GM12878 (cell line): ENCODE data around the gene UBASH3B. TPM values are rescaled to one million over a fixed set of nuclear protein-coding genes. Genes with fewer than 3 reads are reported as not detected.

Source experiments
- ATAC-seq: fragments of 200-7000 bp; cut with Tn5 transposase; 3 replicates; pipeline ENCODE4 v1.9.1; 2020; ENCODE audit warnings: mild to moderate bottlenecking, moderate library complexity
- BruUV-seq: library from RNA; stranded (reverse); fragments of 400-500 nt; replicated peaks from 2 replicates; lab custom pipeline; 2021; lab: Mats Ljungman, UMichigan
- CTCF ChIA-PET: fragments of 300-600 bp; sonication (Branson Sonifier 250); formaldehyde crosslinking; extraction: SDS; loops from one replicate; lab custom pipeline; 2021; ENCODE audit warnings: inconsistent platforms; lab: Yijun Ruan, JAX
- POLR2A ChIA-PET: fragments of 350-600 bp; formaldehyde crosslinking; extraction: SDS; loops from one replicate; lab custom pipeline; 2021; ENCODE audit warnings: inconsistent platforms; lab: Charles Lee
- RAD21 ChIA-PET: fragments of 300-600 bp; sonication (Branson Sonifier 250); formaldehyde crosslinking; loops from one replicate; lab custom pipeline; 2023; ENCODE audit warnings: antibody characterized with exemption; ENCODE audit not compliant: unreplicated experiment; lab: Charles Lee
- SMC1A ChIA-PET: fragments of 300-600 bp; sonication (Branson Sonifier 250); formaldehyde crosslinking; loops from one replicate; lab custom pipeline; 2023; ENCODE audit not compliant: unreplicated experiment, uncharacterized antibody; lab: Charles Lee
- DNase-seq: peaks from one replicate; pipeline ENCODE4 v3.0.0-alpha.2; 2011; ENCODE audit warnings: low read depth, low spot score
- FAIRE-seq: peaks from 3 replicates; lab custom pipeline; 2011; peaks lifted over from hg19 to GRCh38; lab: Jason Lieb, UNC
- H2AFZ ChIP-seq: 2 replicates; pipeline ENCODE4 v1.6.0; 2011; ENCODE audit warnings: low read depth, low read length, control low read depth; ENCODE audit not compliant: control insufficient read depth
- H3K27ac ChIP-seq: 2 replicates; pipeline ENCODE4 v1.5.1; 2011; ENCODE audit warnings: control low read depth; ENCODE audit not compliant: control insufficient read depth, insufficient read depth
- H3K27me3 ChIP-seq, 2 experiments: replicated peaks in 1 of 2; 2 replicates each; pipeline versions ENCODE4 v1.6.0 to v1.6.1; 2011; ENCODE audit warnings: low read length in 1 of 2; ENCODE audit not compliant: control insufficient read depth in 2 of 2, insufficient read depth in 2 of 2
- H3K36me3 ChIP-seq, 2 experiments: 2 replicates each; pipeline ENCODE4 v1.5.1; 2011; ENCODE audit warnings: low read length in 1 of 2; ENCODE audit not compliant: control insufficient read depth in 2 of 2, insufficient read depth in 2 of 2
- H3K4me1 ChIP-seq: 2 replicates; pipeline ENCODE4 v1.6.1; 2011; ENCODE audit warnings: mild to moderate bottlenecking, low read length, moderate library complexity, mixed read lengths; ENCODE audit not compliant: control insufficient read depth, insufficient read depth
- H3K4me2 ChIP-seq: 2 replicates; pipeline ENCODE4 v1.6.0; 2011; ENCODE audit warnings: control low read depth; ENCODE audit not compliant: control insufficient read depth, insufficient read depth
- H3K4me3 ChIP-seq: fragments of 200-600 bp; sonication (generic); 2 replicates; pipeline ENCODE4 v1.5.1; 2016
- H3K79me2 ChIP-seq: 2 replicates; pipeline ENCODE4 v1.6.0; 2011; ENCODE audit warnings: low read length; ENCODE audit not compliant: control insufficient read depth, insufficient read depth
- H3K9ac ChIP-seq: 2 replicates; pipeline ENCODE4 v1.8.0; 2011; ENCODE audit warnings: low read length, control low read depth, mixed read lengths; ENCODE audit not compliant: control insufficient read depth, insufficient read depth
- H3K9me3 ChIP-seq: replicated peaks from 3 replicates; pipeline ENCODE4 v1.5.1; 2011; ENCODE audit warnings: mild to moderate bottlenecking, low read length; ENCODE audit not compliant: control insufficient read depth, insufficient read depth
- H4K20me1 ChIP-seq: 2 replicates; pipeline ENCODE4 v1.6.0; 2011; ENCODE audit not compliant: control insufficient read depth, insufficient read depth
- CBFB ChIP-seq: IDR thresholded peaks from 2 replicates; pipeline ENCODE4 v1.6.1; 2016; ENCODE audit warnings: antibody characterized with exemption, low read depth
- EZH2 ChIP-seq: IDR thresholded peaks from 2 replicates; pipeline ENCODE4 v1.6.1; 2012; ENCODE audit warnings: low read depth, mild to moderate bottlenecking, control low read depth, inconsistent platforms, low read length, borderline replicate concordance; ENCODE audit not compliant: control insufficient read depth
- GABPA ChIP-seq: IDR thresholded peaks from 2 replicates; pipeline ENCODE4 v1.6.1; 2014; ENCODE audit warnings: antibody characterized with exemption, low read depth, mild to moderate bottlenecking, inconsistent platforms
- HCFC1 ChIP-seq: fragments of 150-350 bp; IDR thresholded peaks from 2 replicates; pipeline ENCODE4 v1.6.1; 2014; ENCODE audit warnings: low read length
- KAT2A ChIP-seq: conservative IDR thresholded peaks from 2 replicates; pipeline ENCODE4 v1.6.1; 2011; ENCODE audit warnings: low read depth, low read length; ENCODE audit not compliant: control insufficient read depth
- MTA2 ChIP-seq: fragments of 450-650 bp; IDR thresholded peaks from 2 replicates; pipeline ENCODE4 v1.6.1; 2016; ENCODE audit warnings: low read depth, mild to moderate bottlenecking, moderate library complexity
- NFIC ChIP-seq: IDR thresholded peaks from 2 replicates; pipeline ENCODE4 v1.6.1; 2012; ENCODE audit warnings: low read depth, mild to moderate bottlenecking, inconsistent platforms, low read length, moderate library complexity
- NR2C2 ChIP-seq: IDR thresholded peaks from 2 replicates; pipeline ENCODE4 v1.6.1; 2011; ENCODE audit warnings: borderline replicate concordance, low read depth; ENCODE audit not compliant: control insufficient read depth, insufficient read length
- RELB ChIP-seq: fragments of 450-650 bp; IDR thresholded peaks from 2 replicates; pipeline ENCODE4 v1.6.1; 2017; ENCODE audit warnings: low read depth, mild to moderate bottlenecking, moderate library complexity
- RFX5 ChIP-seq: IDR thresholded peaks from 2 replicates; pipeline ENCODE4 v1.6.1; 2011; ENCODE audit warnings: low read depth, low read length, improper control_type of control experiment
- SIN3A ChIP-seq: IDR thresholded peaks from 2 replicates; pipeline ENCODE4 v1.6.1; 2012; ENCODE audit warnings: low read depth, low read length, improper control_type of control experiment
- SMARCA5 ChIP-seq: fragments of 450-650 bp; IDR thresholded peaks from 2 replicates; pipeline ENCODE4 v1.6.1; 2017; ENCODE audit warnings: mild to moderate bottlenecking
- SMC3 ChIP-seq: IDR thresholded peaks from 2 replicates; pipeline ENCODE4 v1.6.1; 2011; ENCODE audit warnings: low read length, improper control_type of control experiment, borderline replicate concordance
- SREBF1 ChIP-seq: IDR thresholded peaks from 2 replicates; pipeline ENCODE4 v1.6.1; 2012; ENCODE audit warnings: mild to moderate bottlenecking, low read length
- TAF1 ChIP-seq: IDR thresholded peaks from 2 replicates; pipeline ENCODE4 v1.6.1; 2011; ENCODE audit warnings: mild to moderate bottlenecking, low read depth, low read length, borderline replicate concordance
- ZBED1 ChIP-seq: IDR thresholded peaks from 2 replicates; pipeline ENCODE4 v1.6.1; 2016; ENCODE audit warnings: borderline replicate concordance
- ZNF384 ChIP-seq: IDR thresholded peaks from 2 replicates; pipeline ENCODE4 v1.6.1; 2012; ENCODE audit warnings: low read depth, mild to moderate bottlenecking, low read length, improper control_type of control experiment, borderline replicate concordance
- WGBS: methylation state at CpG from one replicate; pipeline ENCODE4 v1.1.6; 2016; ENCODE audit warnings: low lambda C conversion rate; ENCODE audit not compliant: insufficient replicate concordance, insufficient coverage; ENCODE audit errors: missing lambda C conversion rate; 5-methylcytosine and 5-hydroxymethylcytosine counted together
- in situ Hi-C: fragments of 300-500 bp; cut with MboI; formaldehyde crosslinking; loops from 9 replicates; pipeline ENCODE4 v1.14.3; 2018; ENCODE audit warnings: mixed read lengths
- intact Hi-C: fragments of 100-400 bp; cut with micrococcal nuclease; formaldehyde crosslinking; loops from one replicate; pipeline ENCODE4 v1.14.2; 2022; ENCODE audit not compliant: unreplicated experiment
- polyA plus RNA-seq, 11 experiments: library from polyadenylated mRNA; depleted of rRNA in 4 of 11; unstranded in 6 of 11; stranded (reverse) in 5 of 11; fragments of >200 nt; fragmentation: Nextera tagmentation in 4 of 11; fragmentation: Illumina TruSeq in 1 of 11; extraction: Ambion mirVana in 4 of 11; extraction: Trizol in 1 of 11; gene quantifications; 1 replicate in 1 of 11; 2 replicates in 10 of 11; pipeline versions ENCODE4 v1.2.1 to v1.2.3, GENCODE V29; 2011 to 2016; ENCODE audit warnings: inconsistent platforms in 2 of 11, missing spikeins in 2 of 11, low read depth in 1 of 11
- total RNA-seq, 4 experiments: library from RNA; depleted of rRNA in 3 of 4; stranded (reverse); fragments of >200 nt in 3 of 4; fragmentation: Illumina TruSeq in 1 of 4; extraction: Trizol in 1 of 4; gene quantifications; 2 replicates each; pipeline versions ENCODE4 v1.2.1 to v1.2.3, GENCODE V29; 2013 to 2021
- TF ChIP-seq, protein P1 (sequence below): fragments of 450-650 bp; IDR thresholded peaks from 2 replicates; pipeline ENCODE4 v1.6.1; 2017; ENCODE audit warnings: mild to moderate bottlenecking

The UBASH3B gene
- total and polyA plus RNA-seq, 10 of the 15 experiments (the other 5 are each of a cell fraction or from before 2014, with no cell fraction given): 0.18 to 3.3 (median 0.57) TPM

DNA sequence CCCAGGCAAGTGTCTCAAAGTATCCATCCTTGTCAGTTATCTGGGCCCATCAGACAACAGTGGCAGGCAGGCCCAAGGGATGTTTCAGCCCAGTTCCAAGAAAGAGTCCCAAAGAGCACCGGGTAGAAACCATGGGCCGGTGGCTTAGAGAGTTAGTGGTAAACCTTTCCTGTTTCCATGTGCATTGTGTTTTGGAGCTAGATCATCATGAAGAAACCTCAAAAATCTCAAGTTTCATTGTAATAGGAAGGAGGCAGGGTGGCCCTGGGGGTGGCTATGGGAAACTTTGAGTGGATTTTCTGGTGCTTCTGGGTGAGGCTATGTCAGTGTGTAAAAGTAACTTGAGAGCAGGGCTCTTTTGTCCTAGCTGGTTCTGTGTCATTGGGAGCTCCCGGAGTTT, 68.1 kb downstream of the UBASH3B start:
- Histone ChIP-seq H3K27me3 (peaks cover 0 to 1% of the 10 kb centered on the region in 2 experiments; a peak in 2 of 4 replicates), H3K4me3 (no peak overlapping the region), H3K4me1 (peaks cover 12% of the 10 kb centered on the region), H3K79me2 (no peaks in the 10 kb centered on the region), H2AFZ (no peak overlapping the region), H3K9me3 (no peaks in the 10 kb centered on the region), H3K36me3 (no peaks in the 10 kb centered on the region), H3K9ac (no peak overlapping the region), H4K20me1 (no peaks in the 10 kb centered on the region), H3K27ac (no peak overlapping the region), H3K4me2 (no peak overlapping the region)
- WGBS: 32% methylated on average over 3 of the region's 3 CpGs
- in situ Hi-C loops (no loop called here), intact Hi-C loops (no loop called here)
- ChIA-PET RAD21 (no interaction called here), CTCF (interaction anchor here (0.7 kb wide), 1 partner anchor 1590 kb away, joined by 3 read pairs; no protein-coding TSS in a partner anchor), POLR2A (no interaction called here), SMC1A (interaction anchor here (0.6 to 0.8 kb wide), 2 partner anchors 31 to 1045 kb away, joined by 3 to 4 read pairs; no protein-coding TSS in a partner anchor)
- FAIRE-seq: no peak
- no peak for DNase-seq
- TF ChIP-seq CBFB (no peak), KAT2A (no peak), SREBF1 (no peak), NFIC (no peak), TAF1 (no peak), ZNF384 (no peak), RFX5 (no peak), SMC3 (no peak), MTA2 (no peak), SIN3A (no peak), HCFC1 (no peak), SMARCA5 (no peak), RELB (no peak), EZH2 (no peak), ZBED1 (no peak), GABPA (no peak), NR2C2 (no peak)
- TF ChIP-seq, protein P1, sequence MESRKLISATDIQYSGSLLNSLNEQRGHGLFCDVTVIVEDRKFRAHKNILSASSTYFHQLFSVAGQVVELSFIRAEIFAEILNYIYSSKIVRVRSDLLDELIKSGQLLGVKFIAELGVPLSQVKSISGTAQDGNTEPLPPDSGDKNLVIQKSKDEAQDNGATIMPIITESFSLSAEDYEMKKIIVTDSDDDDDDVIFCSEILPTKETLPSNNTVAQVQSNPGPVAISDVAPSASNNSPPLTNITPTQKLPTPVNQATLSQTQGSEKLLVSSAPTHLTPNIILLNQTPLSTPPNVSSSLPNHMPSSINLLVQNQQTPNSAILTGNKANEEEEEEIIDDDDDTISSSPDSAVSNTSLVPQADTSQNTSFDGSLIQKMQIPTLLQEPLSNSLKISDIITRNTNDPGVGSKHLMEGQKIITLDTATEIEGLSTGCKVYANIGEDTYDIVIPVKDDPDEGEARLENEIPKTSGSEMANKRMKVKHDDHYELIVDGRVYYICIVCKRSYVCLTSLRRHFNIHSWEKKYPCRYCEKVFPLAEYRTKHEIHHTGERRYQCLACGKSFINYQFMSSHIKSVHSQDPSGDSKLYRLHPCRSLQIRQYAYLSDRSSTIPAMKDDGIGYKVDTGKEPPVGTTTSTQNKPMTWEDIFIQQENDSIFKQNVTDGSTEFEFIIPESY: no peak
- no peak for ATAC-seq
- no TSS peak for BruUV-seq
